Activated CD4-positive, alpha-beta T cell treated with anti-CD3 and anti-CD28 coated beads for 24 hours (primary cell): ENCODE measurements around the gene SLC24A3.

Source experiments
- DNase-seq, 2 donors: peaks; one replicate each; pipeline ENCODE4 v3.0.0-alpha.2; 2020; ENCODE audit warnings: low read depth in 2 of 2

Gene SLC24A3

DNA sequence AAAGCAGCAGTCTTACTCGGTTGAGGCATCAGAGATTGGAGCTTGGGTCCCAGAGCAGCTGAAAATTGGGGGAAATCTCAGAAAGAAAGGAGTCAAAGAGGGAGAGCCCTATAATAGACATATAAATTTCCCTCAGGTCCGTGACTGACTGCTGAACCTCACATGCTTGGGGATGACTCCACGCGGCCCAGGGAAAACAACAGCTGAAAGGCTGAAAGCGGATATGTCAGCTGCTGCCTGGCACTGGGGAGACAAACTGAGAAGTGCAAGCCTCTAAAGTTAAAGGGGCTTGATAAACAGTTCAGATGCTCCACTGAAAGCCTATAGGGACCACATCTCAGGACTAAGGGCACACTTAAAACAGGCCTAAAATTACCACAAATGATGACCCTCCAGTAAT is 289.7 kb downstream of the SLC24A3 start:
- DNase-seq: no peak

GRCh38 chr20:19504251-19504650 is 291.8 kb downstream of the SLC24A3 start:
- no peak for DNase-seq

- no peak for DNase-seq
Observed at GRCh38 chr20:19506021-19506420, 293.6 kb downstream of the SLC24A3 start.

- DNase-seq: no peak
Observed at GRCh38 chr20:19508449-19508848, 296.0 kb downstream of the SLC24A3 start.

GRCh38 chr20:19510611-19511010 is 298.2 kb downstream of the SLC24A3 start:
- no peak for DNase-seq

DNA sequence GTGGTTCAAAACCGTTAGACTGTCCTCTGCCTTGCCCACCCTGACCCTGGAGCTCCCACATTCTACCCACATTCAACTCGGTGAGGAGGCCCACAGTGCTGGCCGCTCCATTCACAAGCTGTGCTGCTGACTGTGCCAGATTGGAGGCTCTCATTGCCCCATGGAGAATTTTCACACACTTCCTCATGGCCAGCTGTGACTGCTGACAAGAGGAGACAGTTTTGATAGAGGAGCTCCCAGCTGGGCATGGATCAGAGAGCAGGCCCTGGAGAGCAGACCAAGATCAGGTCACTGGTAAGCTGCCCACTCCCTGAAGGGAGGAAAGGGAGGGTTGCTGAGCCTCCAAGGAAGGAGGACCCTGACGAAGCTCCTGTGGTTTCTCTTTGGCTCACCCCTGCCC is 299.5 kb downstream of the SLC24A3 start:
- DNase-seq: no peak

DNA sequence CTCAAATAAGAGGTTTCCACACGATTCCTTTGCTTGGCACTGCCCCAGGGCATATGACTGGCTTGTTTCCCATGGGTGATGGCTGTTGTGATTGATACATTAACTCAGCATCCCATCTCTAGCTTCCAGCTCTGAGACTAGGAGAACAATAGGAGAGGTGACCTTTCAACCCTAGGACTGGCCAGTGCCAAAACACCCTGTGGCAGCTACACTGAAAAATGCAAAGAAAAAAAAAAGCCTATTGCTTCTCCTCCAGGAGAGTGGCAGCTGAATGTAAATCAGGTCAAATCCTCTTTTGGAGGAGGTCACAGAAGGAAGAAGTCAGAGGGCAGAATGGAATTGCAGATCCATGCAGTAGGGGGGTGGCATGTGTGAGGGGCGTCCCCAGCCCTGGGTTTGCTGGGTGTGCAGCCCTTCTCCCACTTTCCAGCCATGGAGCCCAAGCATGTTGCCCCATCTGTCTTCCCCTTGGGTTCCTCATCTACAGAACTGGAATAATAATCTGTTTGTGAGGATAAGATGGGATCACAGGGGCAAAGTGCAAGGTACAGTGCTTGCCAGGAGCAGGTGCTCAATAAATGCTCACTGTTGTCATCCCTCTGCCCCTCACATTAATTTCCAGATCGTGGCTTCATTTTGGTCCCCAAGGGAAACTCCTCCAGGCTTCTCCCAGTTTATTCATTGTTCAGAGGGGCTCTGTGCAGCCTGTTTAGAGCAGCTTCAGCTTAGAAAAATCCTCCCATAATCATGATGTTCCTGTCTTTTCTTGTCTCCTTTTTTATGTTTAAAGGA is 300.6 kb downstream of the SLC24A3 start:
- DNase-seq: no peak

- no peak for DNase-seq
Observed at GRCh38 chr20:19515074-19515473, 302.6 kb downstream of the SLC24A3 start.

DNA sequence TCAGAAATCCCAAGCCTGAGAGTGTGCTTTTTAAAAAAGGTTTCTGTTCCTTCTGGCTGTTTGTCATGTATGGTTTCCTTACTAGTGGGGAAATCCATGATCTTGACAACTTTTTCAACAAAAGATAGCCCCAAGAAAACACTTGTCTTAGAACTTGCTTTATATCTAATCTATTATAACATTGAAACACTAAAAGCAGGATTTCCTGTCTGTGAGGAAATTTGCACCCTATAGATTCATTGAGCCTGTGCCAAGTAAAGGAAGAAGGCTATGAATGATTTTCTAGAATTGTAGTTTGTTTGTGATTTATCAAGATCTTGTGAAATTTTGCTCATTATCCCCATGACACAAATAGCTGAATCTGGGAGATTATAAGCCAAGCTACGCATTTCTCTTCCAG is 307.0 kb downstream of the SLC24A3 start:
- no peak for DNase-seq

DNA sequence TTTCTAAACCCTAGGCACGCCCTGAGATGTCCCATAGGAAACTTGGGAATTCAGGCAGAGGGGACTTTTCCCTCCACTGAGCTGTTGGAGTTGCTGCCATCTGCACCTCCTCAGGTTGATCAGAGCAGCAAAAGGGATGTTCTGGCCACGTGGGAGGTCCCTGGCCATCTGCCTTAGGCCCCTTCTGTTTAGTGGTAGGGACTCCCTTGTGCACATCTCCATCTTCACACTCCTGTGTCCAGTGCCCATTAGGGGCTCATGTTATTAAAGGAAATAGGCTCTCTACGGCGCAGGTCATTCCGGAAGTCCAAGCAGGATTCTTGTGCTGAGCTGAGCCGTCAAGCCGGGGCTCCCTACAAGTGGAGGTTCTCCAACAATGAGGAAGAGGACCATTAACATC is 307.8 kb downstream of the SLC24A3 start:
- DNase-seq: no peak

GRCh38 chr20:19522071-19522801 is 309.8 kb downstream of the SLC24A3 start:
- no peak for DNase-seq

DNA sequence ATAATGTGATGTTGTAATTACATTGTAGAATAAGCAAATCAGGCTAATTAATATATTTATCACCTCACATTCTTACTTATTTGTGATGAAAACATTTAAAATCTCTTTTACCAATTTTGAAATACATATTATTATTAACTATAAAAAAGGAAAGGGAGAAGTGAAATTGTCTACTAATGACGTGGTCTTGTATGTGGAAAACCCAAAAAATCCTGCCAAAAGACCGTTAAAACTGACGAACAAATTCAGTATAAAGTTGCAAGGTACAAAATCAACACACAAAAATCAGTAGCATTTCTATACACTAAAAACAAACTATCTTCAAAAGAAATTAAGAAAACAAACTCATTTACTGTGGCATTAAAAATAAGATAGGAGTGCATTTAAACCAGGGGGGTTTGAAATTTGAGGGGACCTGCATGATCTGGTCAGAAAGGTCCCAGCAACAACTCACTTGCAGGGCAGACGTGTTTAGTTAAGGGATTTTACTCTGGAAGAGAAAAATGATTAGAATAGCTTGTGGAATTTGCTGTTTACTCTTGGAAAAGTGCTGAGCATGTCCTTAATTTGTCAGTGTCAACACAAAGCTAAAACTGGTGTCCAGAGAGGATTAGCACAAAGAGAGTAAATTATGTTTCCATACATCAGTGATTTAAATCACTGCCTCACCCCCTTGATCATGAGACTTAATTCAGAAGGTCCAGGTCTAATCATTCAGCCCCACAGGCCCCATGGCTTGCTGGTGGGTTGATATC is 310.6 kb downstream of the SLC24A3 start:
- no peak for DNase-seq

- DNase-seq: no peak
Observed at GRCh38 chr20:19524691-19525090, 312.2 kb downstream of the SLC24A3 start.

GRCh38 chr20:19527509-19527908 is 315.1 kb downstream of the SLC24A3 start:
- no peak for DNase-seq

DNA sequence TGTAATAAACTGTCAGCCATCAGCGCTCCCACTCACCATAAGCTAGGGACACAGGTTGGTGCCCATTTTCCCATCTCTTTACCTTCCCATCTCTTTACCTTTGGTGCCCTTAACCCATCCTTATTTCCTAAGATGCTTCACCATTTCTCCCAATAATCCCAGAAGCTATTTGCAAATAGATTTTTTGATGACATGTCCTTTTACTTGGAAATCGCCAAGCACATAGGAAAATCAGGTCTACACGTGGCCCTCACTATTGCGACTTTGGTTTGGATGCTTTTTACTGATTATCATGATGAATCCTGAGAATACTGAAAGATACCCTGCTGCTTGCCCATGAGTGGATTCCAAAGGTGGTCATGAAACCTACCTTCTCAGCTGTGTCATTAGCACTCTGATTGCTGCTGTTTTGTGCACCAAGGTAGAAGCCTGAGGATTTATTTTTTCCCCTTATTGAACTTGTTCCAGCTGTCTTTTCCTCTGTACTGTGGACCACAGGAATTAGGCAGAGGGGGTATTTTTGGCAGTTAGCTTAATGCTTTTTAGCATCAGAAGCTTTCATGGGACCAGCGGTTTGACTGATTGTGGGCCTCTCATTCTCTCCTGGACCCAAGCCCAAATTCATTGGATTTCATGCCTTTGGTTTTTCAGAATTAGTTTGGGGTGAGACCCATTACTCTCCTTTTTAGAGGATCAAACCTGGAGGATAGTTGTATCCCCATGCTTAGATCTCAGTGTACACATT is 316.0 kb downstream of the SLC24A3 start:
- no peak for DNase-seq

GRCh38 chr20:19530006-19530405 is 317.6 kb downstream of the SLC24A3 start:
- no peak for DNase-seq

DNA sequence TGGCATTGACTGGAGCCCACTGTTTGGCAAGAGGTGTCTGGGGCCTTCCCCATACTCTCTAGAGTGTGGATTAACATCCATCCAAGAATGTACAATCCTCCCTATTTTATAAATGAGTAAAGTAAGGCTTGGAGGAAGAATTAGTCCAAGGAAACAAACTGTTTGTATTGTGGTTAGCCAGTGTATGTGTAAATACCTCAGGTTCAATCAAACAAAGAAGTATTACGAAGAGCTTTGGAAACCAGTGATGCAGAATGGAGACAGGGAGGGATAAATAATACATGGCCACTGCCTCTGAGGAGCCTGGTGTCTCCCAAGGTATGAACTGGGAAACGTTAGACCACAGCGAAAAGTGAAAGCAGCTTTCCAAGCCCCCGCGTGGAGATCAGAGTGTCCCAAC is 319.0 kb downstream of the SLC24A3 start:
- DNase-seq: no peak

GRCh38 chr20:19538556-19538955 is 326.1 kb downstream of the SLC24A3 start:
- no peak for DNase-seq

- no peak for DNase-seq
Observed at GRCh38 chr20:19539191-19539590, 326.7 kb downstream of the SLC24A3 start.

DNA sequence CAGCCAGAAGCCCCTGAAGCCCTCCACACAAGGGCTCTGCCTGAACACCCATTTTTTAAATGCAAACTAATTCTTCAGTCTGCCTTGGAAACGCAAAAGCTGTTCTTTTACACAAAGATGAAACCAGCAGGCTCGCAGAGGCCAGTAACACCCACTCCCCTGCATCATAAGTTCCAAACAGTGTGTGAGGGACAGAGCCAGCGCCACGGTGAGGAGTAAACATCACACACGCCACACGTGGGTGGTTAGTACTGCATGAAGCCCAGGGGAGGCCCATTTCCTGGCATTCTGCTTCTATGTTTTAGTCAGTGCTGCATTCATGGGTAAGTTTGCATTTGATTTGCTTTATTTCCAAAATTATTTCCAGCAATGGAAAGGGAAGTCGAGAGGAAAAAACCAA is 327.9 kb downstream of the SLC24A3 start:
- peak in 1 of 2 donors; percentile 4 for DNase-seq

DNA sequence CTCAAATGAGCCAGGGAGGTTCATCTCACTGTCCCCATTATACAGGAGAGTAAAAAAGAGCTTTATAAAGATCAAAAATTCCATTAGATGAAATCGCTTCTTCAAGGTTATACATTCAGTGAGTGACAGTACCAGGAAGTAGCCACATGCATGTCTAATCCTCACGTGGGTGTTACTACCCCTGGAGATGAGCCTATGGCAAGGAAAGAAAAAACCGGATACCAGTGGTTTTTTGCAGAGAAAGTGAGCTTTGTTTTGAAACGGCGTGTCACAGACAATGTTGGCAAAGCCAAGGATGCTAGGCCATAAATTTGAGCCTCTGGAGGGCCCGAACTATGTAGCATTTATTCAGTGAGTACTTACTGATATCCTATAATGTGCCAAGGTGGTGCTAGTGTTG is 330.7 kb downstream of the SLC24A3 start:
- no peak for DNase-seq

DNA sequence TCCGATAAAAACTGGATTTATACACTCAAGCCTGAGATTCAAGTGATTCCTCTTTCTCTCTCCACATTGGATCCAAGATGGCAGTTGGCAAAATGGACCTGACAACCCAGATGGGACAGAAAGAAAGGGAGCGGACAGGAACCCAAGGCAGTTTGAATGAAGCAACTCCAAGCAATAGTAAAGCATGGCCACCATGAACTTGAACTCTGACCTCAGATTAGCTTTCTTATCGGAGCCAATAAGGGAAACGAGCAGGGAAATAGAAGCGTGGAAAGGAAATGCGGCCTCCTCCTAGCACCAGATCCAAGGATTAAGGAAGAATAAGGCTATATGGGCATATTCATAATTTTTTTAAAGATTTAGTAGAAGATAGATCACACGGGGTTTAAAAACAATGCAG is 332.2 kb downstream of the SLC24A3 start:
- DNase-seq: no peak
